Sigmoid colon (tissue), 7 donors: ENCODE data around the gene RPP21. TPM values are rescaled to one million over a fixed set of nuclear protein-coding genes. Genes with fewer than 3 reads are reported as not detected.

Source experiments
- DNase-seq: peaks from one replicate; pipeline ENCODE4 v3.0.0-alpha.2; 2019
- H3K27ac ChIP-seq, 4 donors: fragments of 200-600 bp; sonication (generic); one replicate each; pipeline ENCODE4 v1.5.1; 2016 to 2019; ENCODE audit warnings: mild to moderate bottlenecking in 1 of 4
- H3K27me3 ChIP-seq, 3 donors: fragments of 200-600 bp; sonication (generic); one replicate each; pipeline ENCODE4 v1.5.1; 2019; ENCODE audit warnings: mild to moderate bottlenecking in 1 of 3
- H3K36me3 ChIP-seq, 4 donors: fragments of 200-600 bp; sonication (generic); one replicate each; pipeline ENCODE4 v1.5.1; 2016 to 2019
- H3K4me1 ChIP-seq, 4 donors: fragments of 200-600 bp; sonication (generic); one replicate each; pipeline ENCODE4 v1.5.1; 2017 to 2019
- H3K4me3 ChIP-seq, 4 donors: fragments of 200-600 bp; sonication (generic); one replicate each; pipeline ENCODE4 v1.5.1; 2017 to 2019; ENCODE audit warnings: mild to moderate bottlenecking in 2 of 4, moderate library complexity in 1 of 4
- H3K9me3 ChIP-seq, 4 donors: fragments of 200-600 bp in 3 of 4; sonication (generic) in 3 of 4; one replicate each; pipeline versions ENCODE4 v1.5.1 to v1.6.1; 2013 to 2019
- EP300 ChIP-seq, 4 donors: sonication (generic); formaldehyde crosslinking; IDR thresholded peaks; one replicate each; pipeline ENCODE4 v1.6.1; 2017; ENCODE audit warnings: antibody characterized with exemption in 4 of 4
- POLR2A ChIP-seq, 2 donors: fragments of 450-650 bp; IDR thresholded peaks; one replicate each; pipeline ENCODE4 v1.6.1; 2016; ENCODE audit warnings: antibody characterized with exemption in 2 of 2, mild to moderate bottlenecking in 2 of 2, moderate library complexity in 2 of 2
- POLR2AphosphoS5 ChIP-seq, 4 donors: sonication (generic); formaldehyde crosslinking; IDR thresholded peaks; one replicate each; pipeline ENCODE4 v1.6.1; 2017; ENCODE audit warnings: antibody characterized with exemption in 4 of 4
- WGBS, 2 donors: extraction: QIAGEN DNeasy Blood & Tissue Kit; methylation state at CpG; one replicate each; pipeline ENCODE4 v1.1.7; 2013; 5-methylcytosine and 5-hydroxymethylcytosine counted together
- intact Hi-C: fragments of 100-400 bp; cut with DNase I; formaldehyde crosslinking; loops from one replicate; pipeline ENCODE4 v1.15.1; 2023
- polyA plus RNA-seq, 3 donors: library from polyadenylated mRNA; stranded (reverse); fragments of 200-250 nt; gene quantifications; one replicate each; pipeline ENCODE4 v1.2.3, GENCODE V29; 2013
- total RNA-seq, 4 donors: library from RNA; depleted of rRNA; stranded (reverse); fragments of >200 nt; gene quantifications; one replicate each; pipeline ENCODE4 v1.1.0, GENCODE V29; 2016
- TF ChIP-seq, protein P1 (sequence below), 4 experiments: fragments of 450-650 bp in 3 of 4; fragments of 200-600 bp in 1 of 4; IDR thresholded peaks; one replicate each; pipeline ENCODE4 v1.5.1; 2016 to 2019; ENCODE audit warnings: antibody characterized with exemption in 4 of 4, mild to moderate bottlenecking in 3 of 4, moderate library complexity in 2 of 4
- donor health status: healthy with polysubstance abuse.
- donor health status: Bipolar disorder and iron deficiency.
- donor health status: healthy.

The RPP21 gene
- total and polyA plus RNA-seq, 7 donors: 74.7 to 150 (median 134) TPM

GRCh38 chr6:30355281-30355680 lies 10.3 kb downstream of the RPP21 start:
- TF ChIP-seq, protein P1, sequence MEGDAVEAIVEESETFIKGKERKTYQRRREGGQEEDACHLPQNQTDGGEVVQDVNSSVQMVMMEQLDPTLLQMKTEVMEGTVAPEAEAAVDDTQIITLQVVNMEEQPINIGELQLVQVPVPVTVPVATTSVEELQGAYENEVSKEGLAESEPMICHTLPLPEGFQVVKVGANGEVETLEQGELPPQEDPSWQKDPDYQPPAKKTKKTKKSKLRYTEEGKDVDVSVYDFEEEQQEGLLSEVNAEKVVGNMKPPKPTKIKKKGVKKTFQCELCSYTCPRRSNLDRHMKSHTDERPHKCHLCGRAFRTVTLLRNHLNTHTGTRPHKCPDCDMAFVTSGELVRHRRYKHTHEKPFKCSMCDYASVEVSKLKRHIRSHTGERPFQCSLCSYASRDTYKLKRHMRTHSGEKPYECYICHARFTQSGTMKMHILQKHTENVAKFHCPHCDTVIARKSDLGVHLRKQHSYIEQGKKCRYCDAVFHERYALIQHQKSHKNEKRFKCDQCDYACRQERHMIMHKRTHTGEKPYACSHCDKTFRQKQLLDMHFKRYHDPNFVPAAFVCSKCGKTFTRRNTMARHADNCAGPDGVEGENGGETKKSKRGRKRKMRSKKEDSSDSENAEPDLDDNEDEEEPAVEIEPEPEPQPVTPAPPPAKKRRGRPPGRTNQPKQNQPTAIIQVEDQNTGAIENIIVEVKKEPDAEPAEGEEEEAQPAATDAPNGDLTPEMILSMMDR (IDR thresholded peaks at IDR 0.05): no peak
- TF ChIP-seq EP300 (IDR thresholded peaks at IDR 0.05): no peak
- no peak for TF ChIP-seq POLR2AphosphoS5 (IDR thresholded peaks at IDR 0.05)
- TF ChIP-seq POLR2A (IDR thresholded peaks at IDR 0.05): no peak
- intact Hi-C loops: no loop called here

GRCh38 chr6:30356536-30356935 lies 11.6 kb downstream of the RPP21 start:
- 26 to 64% methylated on average over 1 of the region's 1 CpG for WGBS, 2 donors
- intact Hi-C loops: no loop called here
- Histone ChIP-seq H3K27ac (peak overlapping the region in 3 of 4 donors; percentile 78 to 88 (median 80)), H3K27me3 (peaks cover 0 to 17% (median 0%) of the 10 kb centered on the region in 3 donors), H3K9me3 (no peaks in the 10 kb centered on the region), H3K4me3 (peak overlapping the region in 1 of 4 donors; percentile 58), H3K4me1 (peaks cover 0 to 19% (median 7%) of the 10 kb centered on the region in 4 donors), H3K36me3 (no peaks in the 10 kb centered on the region)
- TF ChIP-seq, protein P1 (IDR thresholded peaks at IDR 0.05): no peak
- TF ChIP-seq POLR2A (IDR thresholded peaks at IDR 0.05) (no peak), POLR2AphosphoS5 (IDR thresholded peaks at IDR 0.05) (no peak), EP300 (IDR thresholded peaks at IDR 0.05) (no peak)
- DNase-seq: no peak

More at GRCh38 chr6:30355281-30355680, 10.3 kb downstream of the RPP21 start:
- no peaks in the 10 kb centered on the region for H3K36me3 ChIP-seq
- DNase-seq: no peak
- H3K4me1 ChIP-seq: peaks cover 0 to 19% (median 7%) of the 10 kb centered on the region in 4 donors
- 77% methylated on average over 4 of the region's 4 CpGs for WGBS, 2 donors
- no peaks in the 10 kb centered on the region for H3K9me3 ChIP-seq
- no peak overlapping the region for H3K27ac ChIP-seq
- peaks cover 0 to 17% (median 0%) of the 10 kb centered on the region in 3 donors for H3K27me3 ChIP-seq
- no peak overlapping the region for H3K4me3 ChIP-seq

DNA sequence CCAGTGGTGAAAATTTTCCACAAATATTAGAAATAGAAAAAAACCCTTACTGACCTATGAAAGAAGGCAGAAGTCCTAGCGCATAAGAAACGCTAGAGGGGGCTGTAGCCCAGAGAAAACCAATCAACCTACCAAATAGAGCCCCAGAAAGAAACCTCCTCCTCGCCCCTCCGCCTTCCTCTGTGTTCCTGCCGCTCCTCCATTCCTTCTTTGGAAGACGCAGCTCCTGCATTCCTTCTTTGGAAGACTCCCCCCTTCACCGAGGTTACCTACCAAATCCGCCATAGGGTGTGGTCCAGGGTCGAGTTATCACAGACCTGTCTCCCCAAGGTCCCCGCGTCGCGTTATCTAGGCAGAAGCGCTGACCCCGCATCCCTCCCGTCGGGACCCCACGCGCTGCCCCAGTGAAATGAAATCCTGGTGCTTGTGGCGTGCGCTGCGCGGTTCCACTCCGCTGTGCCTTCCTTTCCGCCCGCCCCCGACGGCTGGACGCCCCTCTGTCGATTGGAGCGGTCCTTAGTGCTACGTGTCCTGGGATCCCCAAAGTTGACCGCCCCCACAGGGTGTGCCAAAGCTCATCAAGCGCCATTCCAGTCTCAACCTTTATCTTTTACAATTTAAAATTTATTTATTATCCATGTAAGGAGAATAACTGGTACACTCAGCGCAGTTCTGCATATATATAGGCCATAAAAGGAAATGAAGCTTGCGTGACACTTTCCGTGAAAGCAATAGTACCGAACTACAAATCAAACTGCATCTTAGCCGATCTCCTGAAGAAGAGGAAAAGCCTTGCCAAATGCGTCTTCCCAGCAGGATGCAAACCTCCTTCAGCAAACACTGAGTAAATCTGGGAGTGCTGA lies 13.0 kb downstream of the RPP21 start:
- Histone ChIP-seq H3K27ac (peak overlapping the region; percentile 77 to 88 (median 79)), H3K9me3 (peaks cover 0 to 3% (median 0%) of the 10 kb centered on the region in 4 donors), H3K36me3 (no peaks in the 10 kb centered on the region), H3K27me3 (peaks cover 0 to 17% (median 0%) of the 10 kb centered on the region in 3 donors), H3K4me1 (peaks cover 0 to 19% (median 7%) of the 10 kb centered on the region in 4 donors), H3K4me3 (peak overlapping the region; percentile 44 to 58 (median 50))
- peak; percentile 89 for DNase-seq
- intact Hi-C loops: loop anchor here (1.0 kb wide), 2 partner anchors 39 to 95 kb away; no protein-coding TSS in a partner anchor
- 3 to 10% methylated on average over 40 of the region's 40 CpGs for WGBS, 2 donors
- TF ChIP-seq POLR2A (IDR thresholded peaks at IDR 0.05) (no peak), POLR2AphosphoS5 (IDR thresholded peaks at IDR 0.05) (peak in 3 of 4 donors; percentile 26 to 33 (median 27)), EP300 (IDR thresholded peaks at IDR 0.05) (no peak)
- TF ChIP-seq, protein P1 (IDR thresholded peaks at IDR 0.05): peak; percentile 55 to 81 (median 62)

DNA sequence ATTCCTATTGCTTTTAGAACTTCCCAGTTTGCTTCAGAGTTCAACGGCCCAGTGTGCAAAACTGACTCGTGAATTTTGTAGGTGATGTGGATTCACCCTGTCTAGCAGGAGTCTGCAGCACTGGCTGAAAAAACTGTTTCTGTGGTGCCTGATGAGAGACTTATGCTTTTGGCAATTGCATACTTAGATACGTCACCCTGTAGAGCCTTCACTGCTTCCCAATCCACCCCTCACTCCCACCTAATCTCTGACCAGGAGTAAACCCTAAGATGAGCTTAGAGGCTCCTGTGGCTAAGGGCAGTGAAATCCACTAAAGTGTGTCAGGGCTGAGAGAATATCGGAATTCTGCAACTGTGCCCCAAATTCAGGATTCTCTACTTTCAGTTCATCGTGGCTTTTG lies 14.3 kb downstream of the RPP21 start:
- Histone ChIP-seq H3K27ac (no peak overlapping the region), H3K9me3 (peaks cover 0 to 3% (median 0%) of the 10 kb centered on the region in 4 donors), H3K36me3 (no peaks in the 10 kb centered on the region), H3K4me3 (no peak overlapping the region), H3K27me3 (peaks cover 0 to 17% (median 0%) of the 10 kb centered on the region in 3 donors), H3K4me1 (peaks cover 0 to 19% (median 7%) of the 10 kb centered on the region in 4 donors)
- no peak for TF ChIP-seq POLR2AphosphoS5 (IDR thresholded peaks at IDR 0.05)
- TF ChIP-seq EP300 (IDR thresholded peaks at IDR 0.05): no peak
- TF ChIP-seq, protein P1 (IDR thresholded peaks at IDR 0.05): no peak
- no peak for TF ChIP-seq POLR2A (IDR thresholded peaks at IDR 0.05)
- WGBS, 2 donors: 35 to 54% methylated on average over 5 of the region's 5 CpGs
- DNase-seq: no peak
- intact Hi-C loops: no loop called here
